ENCODE results near the gene SLC25A53.
"Not testable (repeated sequence)": the region's sequence is repeated elsewhere in the genome, so short reads cannot be mapped to it uniquely, and the experiment has no call there.

The SLC25A53 gene

DNA sequence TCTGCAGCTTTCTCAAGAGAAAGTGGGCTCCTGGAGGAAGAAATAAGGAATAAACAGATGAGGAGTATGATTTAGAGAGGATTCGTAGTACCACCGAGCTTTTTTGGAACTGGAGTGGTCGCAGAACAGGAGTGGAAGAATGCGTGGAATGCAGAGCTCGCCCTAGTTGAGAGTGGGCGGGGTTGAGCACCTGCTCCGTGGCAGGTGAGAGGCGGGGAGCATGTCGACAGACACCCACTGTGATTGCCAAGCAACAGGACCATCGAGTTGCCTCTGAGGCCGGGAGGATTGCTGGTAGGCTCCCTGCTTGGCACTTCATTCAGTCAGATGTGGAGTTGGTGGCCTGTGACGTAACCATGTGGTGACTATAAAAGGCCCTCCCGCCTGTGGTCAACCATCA lies 101.9 kb downstream of the SLC25A53 start:
- DNase-seq (ENCODE audit: low spot score), result not testable (repeated sequence)

Measured in hematopoietic multipotent progenitor cell treated with erythropoietin and hydrocortisone succinate and interleukin-3 and kit ligand, for 17 days (in vitro differentiated cells).